ENCODE results near the gene OLIG2.

OLIG2 gene

DNA sequence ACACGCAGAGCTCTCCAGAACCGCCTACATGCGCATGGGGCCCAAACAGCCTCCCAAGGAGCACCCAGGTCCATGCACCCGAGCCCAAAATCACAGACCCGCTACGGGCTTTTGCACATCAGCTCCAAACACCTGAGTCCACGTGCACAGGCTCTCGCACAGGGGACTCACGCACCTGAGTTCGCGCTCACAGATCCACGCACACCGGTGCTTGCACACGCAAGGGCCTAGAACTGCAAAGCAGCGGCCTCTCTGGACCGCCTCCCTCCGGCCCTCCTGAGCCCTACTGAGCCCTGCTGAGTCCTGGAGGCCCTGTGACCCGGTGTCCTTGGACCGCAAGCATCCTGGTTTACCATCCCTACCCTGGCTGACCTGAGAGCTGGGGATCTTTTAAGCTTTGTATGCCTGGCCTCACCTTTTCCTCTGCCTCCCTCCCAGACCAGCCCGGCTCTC lies 8.3 kb downstream of the OLIG2 start:
- no peak for DNase-seq

DNA sequence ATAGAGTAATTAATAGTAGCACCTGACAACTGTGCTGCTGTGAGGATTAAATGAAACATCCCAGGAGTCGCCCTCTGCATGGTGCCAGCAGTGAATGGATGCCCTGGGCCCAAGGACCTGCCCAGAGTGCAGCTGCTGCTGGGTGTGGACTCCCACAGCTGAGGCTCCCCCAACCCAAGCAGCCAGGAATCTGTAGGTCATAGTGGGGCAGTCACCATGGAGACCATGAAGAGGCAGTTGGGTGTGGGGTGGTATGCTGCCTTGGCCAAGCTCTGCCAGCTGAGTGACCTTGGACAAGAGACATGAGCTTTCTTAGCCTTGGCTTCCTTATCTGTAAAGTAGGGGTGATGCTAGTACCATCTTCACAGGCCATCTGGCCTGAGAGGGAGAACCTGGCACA lies 9.4 kb downstream of the OLIG2 start:
- DNase-seq = no peak

DNA sequence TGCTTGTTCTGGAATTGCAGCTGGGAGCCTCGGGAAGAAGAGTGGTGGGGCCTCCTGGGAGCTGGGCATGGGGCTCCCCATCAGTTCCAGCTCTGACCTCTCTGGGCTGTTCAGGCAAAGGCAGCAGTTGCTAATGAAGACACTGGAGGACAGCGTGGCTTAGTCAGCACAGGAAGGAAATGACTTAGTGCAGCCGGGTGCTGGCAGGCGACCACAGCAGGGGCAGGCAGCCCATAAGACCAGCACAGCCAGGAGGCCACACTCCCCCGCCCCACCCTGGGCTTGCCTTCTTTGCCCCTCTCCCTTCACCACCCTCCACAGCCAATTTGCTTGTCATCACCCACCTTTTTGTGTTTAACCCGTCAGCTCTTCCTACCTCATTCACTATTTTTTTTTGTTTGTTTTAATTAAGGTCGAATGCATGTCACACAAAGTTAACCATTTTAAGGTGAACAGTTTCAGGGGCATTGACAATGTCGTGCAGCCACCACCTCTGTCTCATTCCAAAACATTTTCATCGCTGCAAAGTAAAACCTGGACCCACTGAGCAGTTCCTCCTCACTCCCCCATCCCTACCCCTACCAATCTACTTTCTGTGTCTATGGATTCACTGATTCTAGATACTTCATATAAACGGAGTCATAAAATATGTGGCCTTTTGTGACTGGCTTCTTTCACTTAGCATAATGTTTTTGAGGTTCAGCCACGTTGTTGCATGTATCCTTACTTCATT lies 10.9 kb downstream of the OLIG2 start:
- no peak for DNase-seq

- DNase-seq = no peak
These were observed 11.8 kb downstream of the OLIG2 start for GRCh38 chr21:33037501-33037900.

DNA sequence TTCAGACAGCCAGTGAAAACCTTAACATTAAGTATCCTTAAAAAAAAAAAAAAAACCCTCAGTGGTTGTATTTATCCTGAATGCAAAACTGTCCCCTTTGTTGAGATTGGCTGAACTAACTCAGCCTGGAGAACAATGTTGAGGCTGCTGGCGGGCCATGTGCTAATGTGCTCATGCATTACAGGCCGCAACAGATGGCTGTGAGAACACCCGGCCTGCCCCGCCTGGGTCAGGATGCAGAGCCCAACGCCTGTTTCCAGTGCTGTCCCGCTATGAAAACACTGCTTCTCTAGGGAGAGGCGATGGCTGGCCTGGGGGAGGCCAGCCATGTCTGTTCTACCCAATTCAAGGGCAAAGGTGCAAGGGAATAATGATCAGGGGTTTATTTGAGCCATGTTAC lies 13.8 kb downstream of the OLIG2 start:
- no peak for DNase-seq

- DNase-seq = no peak
These were observed 14.5 kb downstream of the OLIG2 start for GRCh38 chr21:33040215-33040614.

GRCh38 chr21:33041981-33042380 lies 16.2 kb downstream of the OLIG2 start:
- DNase-seq = no peak

DNA sequence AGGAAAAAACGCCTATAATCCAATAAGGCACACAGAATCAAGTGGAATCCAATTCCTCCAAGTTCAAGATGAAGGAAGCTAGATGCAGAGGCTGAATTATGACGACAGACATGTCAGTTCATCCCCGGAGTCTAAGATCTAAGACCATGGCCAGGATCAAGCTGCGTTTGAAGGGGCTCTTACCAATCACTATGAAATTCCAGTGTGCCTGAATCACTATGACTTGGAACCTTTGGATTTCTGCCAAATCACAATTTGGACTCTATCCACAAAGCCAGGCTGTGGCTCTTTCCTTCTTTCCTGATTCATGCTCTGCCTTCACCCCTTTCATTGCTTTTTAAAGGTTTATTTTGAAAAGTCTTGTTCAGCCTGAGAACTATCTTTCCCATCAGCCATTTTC lies 17.1 kb downstream of the OLIG2 start:
- DNase-seq = no peak

DNA sequence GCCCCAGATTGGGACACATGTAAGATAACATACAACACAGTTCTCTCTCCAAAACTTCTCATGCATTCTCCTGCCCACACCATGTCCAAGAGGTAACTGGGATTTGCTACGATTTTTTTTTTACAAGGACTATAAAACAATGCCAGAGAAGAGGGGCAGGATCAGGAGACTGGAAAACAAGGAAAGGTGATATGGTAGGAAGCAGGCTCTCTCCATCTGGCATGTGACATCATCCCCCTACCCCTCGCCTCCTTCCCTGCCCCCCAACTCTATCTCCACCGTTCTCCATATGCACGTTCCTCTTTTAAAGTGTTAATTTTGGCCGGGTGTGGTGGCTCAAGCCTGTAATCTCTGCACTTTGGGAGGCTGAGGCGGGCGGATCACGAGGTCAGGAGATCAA lies 20.7 kb downstream of the OLIG2 start:
- DNase-seq = no peak

DNA sequence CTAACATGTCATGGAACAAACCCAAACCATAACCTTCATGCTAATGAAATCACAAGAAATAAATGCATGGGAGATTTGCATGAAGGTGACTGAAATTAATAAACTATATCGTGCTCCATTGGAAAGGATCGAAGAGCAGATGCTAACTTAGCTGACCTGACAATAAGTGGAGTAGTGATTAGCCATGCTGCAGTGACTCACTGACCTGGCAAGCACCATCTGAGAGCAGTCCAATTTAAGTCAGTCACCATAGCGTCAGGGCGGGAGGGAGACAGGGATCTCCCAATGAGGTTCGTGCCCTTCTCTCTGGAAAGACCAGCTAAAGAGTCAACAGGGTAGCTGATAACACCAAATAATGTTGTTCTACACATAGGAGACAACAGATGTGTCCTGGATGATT lies 21.5 kb downstream of the OLIG2 start:
- no peak for DNase-seq

- DNase-seq = no peak
These were observed 26.2 kb downstream of the OLIG2 start for GRCh38 chr21:33051925-33052324.

DNA sequence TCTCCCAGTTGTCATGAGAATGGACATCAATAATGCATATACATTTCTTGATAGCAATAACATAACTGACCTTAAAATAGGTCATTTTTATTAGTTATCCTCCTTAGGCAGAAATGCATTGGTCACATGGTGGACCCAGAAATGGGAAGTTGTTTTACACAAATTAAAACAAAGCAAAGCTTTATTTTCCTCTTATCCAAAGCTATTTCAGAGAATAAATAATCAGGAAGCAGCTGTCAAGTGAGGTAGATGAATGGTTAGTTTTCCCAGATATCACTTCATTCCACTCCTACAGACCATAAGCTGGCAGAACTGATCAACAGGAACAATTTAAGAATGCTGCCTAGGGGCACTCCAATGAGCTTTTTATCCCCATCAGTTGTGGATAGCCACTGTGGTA lies 28.2 kb downstream of the OLIG2 start:
- DNase-seq = no peak

DNA sequence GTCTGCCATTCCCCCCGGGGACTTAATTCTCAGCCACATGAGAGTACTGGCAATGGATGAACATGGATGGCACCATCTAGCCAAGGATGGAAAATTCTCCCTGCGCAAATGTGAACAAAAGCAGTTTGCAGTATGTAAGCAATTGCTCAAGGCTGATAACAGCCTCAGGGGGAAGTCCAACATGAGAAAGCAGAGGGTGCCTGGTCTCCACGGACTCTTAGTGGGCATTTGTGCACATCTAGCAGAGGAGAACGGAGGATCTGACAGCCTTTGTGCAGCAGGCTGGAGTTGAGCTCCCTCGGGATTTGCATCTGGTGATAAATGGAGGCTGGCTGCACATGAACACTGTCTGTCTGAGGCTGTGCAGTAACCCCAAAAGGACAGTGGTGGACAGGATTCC lies 30.3 kb downstream of the OLIG2 start:
- no peak for DNase-seq

- no peak for DNase-seq
These were observed 31.7 kb downstream of the OLIG2 start for GRCh38 chr21:33057385-33057940.

GRCh38 chr21:33058527-33058926 lies 32.8 kb downstream of the OLIG2 start:
- DNase-seq = no peak

DNA sequence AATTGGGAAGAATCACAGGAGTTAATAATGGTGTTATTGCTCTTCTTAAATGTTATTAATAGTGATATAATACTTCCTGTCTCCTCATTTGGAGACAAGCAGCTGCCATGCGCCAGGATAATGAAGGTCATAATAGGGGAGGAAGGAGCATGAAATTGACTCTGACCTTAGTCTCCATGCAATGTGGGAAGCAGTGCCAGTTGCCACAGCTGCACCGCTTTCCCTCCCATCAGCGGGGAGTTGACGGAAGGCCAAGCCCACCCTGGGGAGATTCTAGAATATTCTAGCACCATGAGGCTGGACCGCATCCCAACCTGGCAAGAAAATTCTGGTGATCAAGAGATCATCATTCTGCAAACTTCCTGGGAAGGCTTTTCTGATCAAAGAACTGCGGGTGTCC lies 33.2 kb downstream of the OLIG2 start:
- no peak for DNase-seq

GRCh38 chr21:33059380-33059841 lies 33.7 kb downstream of the OLIG2 start:
- no peak for DNase-seq

DNA sequence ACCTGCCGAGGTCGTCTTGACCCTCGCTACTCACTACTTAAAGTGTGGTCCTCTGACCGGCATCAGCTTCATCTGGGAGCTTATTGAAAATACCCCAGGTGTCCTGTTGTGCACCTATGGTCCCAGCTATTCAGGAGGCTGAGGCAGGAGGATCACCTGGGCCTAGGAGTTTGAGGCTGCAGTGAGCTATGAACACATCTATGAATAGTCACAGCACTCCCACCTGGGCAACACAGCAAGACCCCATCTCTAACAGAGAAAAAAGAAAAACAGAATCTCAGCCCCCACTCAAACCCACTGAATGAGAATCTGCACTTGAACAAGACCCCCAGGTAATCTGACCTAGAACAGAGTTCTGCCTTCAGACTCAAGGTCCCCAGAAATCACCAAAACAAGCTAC lies 35.5 kb downstream of the OLIG2 start:
- DNase-seq = no peak

DNA sequence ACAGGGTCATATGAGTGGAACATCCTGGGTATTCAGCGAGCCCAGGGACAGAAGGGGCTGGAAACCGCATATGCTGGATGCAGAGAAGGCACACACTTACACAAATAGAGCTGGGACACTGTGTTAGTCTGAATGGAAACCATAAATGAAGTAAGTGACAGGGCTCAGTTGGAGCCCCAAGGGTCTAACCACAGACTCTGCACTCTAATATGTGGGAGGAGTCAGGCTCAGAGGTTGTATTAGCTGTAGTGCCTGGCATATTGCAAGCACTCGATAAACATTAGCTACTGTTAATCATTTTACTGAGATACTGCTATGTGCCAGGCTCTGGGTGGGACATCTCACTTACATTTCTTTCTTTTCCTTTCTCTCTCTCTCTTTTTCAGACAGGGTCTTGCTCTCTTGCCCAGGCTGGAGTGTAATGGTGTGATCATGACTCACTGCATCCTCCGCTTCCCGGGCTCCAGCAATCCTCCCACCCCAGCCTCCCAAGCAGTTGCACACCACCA lies 37.7 kb downstream of the OLIG2 start:
- DNase-seq = no peak

GRCh38 chr21:33063907-33064622 lies 38.3 kb downstream of the OLIG2 start:
- no peak for DNase-seq

GRCh38 chr21:33064623-33065390 lies 39.1 kb downstream of the OLIG2 start:
- DNase-seq = no peak

DNA sequence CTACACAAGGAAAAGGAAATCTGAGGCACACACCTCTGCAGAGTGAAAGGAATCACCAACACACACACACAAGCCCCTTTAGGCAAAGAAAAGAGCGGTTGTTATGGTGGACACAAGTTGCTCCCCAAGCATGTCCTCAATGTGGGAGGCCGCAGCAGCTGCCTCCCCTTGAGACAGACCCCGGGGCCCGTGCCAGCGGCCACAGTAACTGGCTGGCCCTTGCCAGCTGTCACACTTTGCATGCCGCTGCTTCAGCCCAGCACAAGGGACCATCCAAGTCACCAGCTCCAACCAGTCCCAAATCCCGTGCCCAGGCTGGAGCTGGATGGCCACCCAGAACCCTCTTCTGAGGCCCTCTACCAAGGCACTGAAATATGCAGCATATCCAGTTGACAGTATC lies 41.3 kb downstream of the OLIG2 start:
- DNase-seq = no peak

DNA sequence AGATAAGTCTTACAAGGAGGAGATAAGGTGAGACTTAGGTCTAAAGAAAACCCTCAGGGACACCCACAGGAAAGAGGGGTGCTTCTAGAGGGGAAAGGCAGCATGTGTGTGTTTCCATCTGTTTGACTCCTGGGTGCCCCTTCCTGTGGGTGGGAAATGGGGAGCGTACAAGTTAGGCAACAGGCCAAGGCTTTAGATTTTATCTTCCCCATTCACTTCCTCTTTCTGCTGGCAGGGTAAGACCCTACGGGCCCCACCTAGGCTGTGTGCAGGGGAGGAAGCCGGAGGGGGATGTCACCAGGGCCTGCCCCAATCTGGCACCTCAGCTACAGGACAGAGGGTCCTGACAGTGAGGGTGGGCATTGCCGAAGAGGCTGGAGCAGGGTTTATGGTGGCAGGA lies 41.7 kb downstream of the OLIG2 start:
- no peak for DNase-seq
